ENCODE results near the gene UBR2.

GRCh38 chr6:42707595-42707994 lies 143.8 kb downstream of the UBR2 start:
- no peak for TF ChIP-seq CTCF (IDR thresholded peaks at IDR 0.05)
- TF ChIP-seq POLR2A (IDR thresholded peaks at IDR 0.05) = no peak

Data from thyroid gland (tissue), 4 donors.